Stimulated activated CD8-positive, alpha-beta memory T cell treated with anti-CD3 and anti-CD28 coated beads, Interleukin-15, amount 100 ng/mL, for 4 hours (primary cell): ENCODE results near the gene NFIB.

Experiments used
- DNase-seq, 2 donors: peaks; one replicate each; pipeline ENCODE4 v3.0.0-alpha.2; 2020; ENCODE audit warnings: low read depth in 2 of 2

Gene NFIB

DNA sequence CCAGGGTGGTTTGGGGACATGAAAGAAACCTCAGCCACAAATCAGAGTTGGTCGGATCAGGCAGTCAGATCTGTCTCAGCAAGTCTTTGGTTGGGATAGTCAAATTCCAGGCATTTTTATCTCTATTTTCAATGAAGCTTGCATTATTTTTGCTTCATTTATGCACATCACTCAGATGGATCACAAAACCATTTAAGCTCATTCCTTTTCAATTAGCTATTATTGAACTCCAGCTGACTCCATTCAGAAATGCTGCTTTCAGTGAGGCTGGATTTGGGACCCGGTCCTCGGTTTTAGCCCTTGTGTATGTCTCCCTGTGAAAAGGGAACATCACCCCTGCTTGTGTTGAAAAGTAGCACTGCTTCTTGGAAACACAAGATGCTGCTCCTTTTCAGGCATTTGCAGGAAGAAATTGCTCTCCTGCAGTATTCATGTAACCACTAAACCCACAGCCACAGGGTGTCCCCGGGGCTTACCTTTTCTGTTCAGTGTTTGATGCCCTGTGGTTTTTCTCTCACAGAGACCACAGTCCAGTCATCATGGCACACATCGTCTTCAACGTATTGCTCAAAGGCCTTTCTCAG is 232.9 kb downstream of the NFIB start:
- DNase-seq: no peak

DNA sequence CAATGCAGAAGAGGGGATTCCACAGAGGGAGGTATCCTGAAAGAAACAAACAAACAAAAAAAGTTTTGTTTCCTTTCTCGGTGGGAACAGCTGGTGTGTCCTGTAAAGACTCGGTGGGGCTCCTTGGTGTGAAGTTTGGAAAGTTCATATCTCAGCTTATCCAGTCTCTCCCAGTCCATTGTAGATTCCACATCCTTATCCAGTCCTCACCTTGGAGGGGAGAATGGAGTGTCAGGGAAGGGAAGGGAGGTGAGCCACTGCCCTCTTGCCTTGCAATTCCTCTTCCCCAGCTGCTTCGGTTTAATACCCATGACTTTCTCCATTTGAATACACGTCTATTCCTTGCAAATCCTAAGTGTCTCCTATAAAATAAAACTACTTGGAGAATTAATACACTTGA is 234.5 kb downstream of the NFIB start:
- no peak for DNase-seq

- DNase-seq: no peak
These were observed 236.3 kb downstream of the NFIB start for GRCh38 chr9:14077672-14078071.

DNA sequence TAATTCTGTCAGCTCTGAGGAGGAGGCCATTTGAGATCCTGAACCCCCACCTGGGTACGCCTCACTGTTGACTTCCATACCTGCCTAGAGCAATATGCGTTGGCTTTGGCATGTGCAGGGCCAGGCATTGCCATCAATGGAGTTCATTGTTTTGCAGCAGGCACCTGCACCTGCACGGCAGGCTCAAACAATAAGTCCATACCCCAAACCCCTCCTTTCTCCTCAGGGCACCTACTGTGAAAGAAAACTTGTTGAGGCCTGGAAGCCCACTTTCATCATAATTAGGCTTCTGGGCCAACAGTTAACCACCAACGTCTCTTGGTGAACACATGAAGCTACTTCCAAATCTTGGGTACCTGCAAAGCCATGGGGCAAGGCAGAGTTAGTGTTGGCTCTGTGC is 238.7 kb downstream of the NFIB start:
- DNase-seq: no peak

GRCh38 chr9:14072850-14073249 is 241.1 kb downstream of the NFIB start:
- DNase-seq: no peak

- DNase-seq: no peak
These were observed 242.5 kb downstream of the NFIB start for GRCh38 chr9:14071484-14071883.

GRCh38 chr9:14068690-14069089 is 245.3 kb downstream of the NFIB start:
- no peak for DNase-seq

- no peak for DNase-seq
These were observed 247.1 kb downstream of the NFIB start for GRCh38 chr9:14066831-14067230.

DNA sequence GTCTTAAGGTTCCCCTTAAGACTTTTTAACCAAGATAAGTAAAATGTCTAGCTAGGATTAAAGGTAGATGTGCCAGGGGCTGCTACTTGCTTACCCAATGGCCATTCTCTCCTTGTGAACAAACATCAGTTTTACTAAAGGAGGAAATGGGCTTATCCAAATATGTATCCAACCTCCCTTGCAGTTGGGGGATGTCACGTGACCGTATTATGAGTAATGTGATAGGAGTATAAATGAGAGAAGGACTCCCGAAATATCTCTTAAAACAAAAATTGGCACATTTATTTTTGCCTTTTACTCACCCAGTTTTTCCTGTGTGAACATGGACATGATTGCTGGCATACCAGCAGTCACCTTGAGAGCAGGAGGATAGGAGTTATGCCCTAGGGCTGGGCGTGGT is 247.9 kb downstream of the NFIB start:
- DNase-seq: no peak

- DNase-seq: no peak
These were observed 249.0 kb downstream of the NFIB start for GRCh38 chr9:14064940-14065339.

GRCh38 chr9:14063756-14064155 is 250.2 kb downstream of the NFIB start:
- no peak for DNase-seq

GRCh38 chr9:14062586-14063221 is 251.2 kb downstream of the NFIB start:
- DNase-seq: no peak

GRCh38 chr9:14061936-14062585 is 251.9 kb downstream of the NFIB start:
- no peak for DNase-seq

- no peak for DNase-seq
These were observed 255.6 kb downstream of the NFIB start for GRCh38 chr9:14058325-14058688.

- DNase-seq: no peak
These were observed 256.3 kb downstream of the NFIB start for GRCh38 chr9:14057368-14058324.

- DNase-seq: no peak
These were observed 257.6 kb downstream of the NFIB start for GRCh38 chr9:14056316-14056861.

DNA sequence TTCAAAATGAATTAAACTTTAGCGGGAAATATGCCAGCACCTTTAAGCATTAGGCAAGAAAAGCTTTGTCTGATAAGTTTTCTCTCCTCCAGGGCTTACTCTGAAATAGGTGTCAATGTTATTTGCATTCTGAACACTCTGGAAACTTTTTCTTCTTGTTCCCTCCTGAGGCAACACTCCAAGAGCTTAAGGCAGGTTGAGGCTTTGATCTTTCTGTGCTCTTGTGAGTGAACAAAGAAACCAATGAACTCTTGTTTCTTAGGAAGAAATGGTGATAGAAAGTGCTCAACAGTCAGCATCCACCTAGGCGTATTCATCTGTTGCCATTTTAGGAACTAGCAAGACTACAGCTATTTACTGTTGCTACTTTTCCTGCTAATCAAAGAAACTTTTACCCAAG is 259.8 kb downstream of the NFIB start:
- DNase-seq: no peak

DNA sequence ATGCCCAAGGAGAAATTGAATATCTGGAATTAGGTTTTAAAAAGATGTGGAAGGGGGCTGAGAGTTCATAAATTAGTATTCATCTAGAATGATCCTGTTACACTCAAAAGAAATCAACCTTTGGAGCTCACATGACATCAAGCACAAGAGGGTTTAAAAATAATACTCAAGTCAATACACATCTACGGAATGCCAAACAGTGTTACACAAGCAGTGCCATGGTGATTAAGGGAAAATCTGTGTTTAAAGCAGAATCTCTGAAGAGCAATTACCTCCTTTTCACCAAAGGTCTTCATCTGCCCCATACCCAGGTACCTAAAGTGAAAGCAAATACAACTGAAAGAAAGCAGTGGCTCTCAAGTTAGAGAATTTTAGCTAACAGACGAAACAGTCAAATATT is 261.6 kb downstream of the NFIB start:
- DNase-seq: no peak

- no peak for DNase-seq
These were observed 262.5 kb downstream of the NFIB start for GRCh38 chr9:14051419-14051818.

DNA sequence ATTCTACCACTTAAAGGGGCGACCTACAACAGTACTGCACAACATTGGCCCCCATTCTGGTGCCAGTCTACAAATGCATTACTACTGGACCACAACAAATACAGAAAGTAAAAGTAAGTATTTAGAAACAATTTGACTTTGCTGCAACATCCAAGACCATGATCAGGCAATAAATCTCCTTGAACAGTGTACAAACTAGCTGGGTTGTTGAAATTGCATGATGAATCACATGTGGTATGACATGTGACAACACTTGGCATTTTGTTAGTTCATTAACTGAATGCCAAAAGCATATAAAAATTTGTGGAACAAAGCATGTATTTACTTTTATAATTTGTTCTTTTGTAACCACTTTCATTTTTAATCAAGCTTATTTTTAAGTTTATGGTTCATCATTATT is 270.5 kb downstream of the NFIB start:
- DNase-seq: no peak

GRCh38 chr9:14037331-14037730 is 276.6 kb downstream of the NFIB start:
- no peak for DNase-seq

DNA sequence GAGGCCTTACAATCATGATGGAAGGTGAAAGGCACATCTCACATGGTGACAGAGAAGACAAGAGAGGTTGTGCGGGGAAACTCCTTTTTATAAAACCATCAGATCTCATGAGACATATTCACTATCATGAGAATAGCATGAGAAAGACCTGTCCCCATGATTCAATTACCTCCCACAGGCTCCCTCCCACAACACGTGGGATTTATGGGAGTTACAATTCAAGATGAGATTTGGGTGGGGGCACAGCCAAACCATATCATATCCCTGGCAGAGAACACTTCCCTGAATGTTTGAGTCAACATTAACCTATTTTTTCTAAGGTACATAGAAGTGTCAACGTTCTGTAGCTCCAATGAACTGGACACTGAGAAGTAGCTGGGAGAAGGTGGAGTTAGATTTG is 280.9 kb downstream of the NFIB start:
- no peak for DNase-seq
